HG03066 (cell line): ENCODE measurements around the gene RNASEL.

Experiments
- ATAC-seq: cut with Tn5 transposase; IDR thresholded peaks from one replicate; pipeline ENCODE4 v1.9.1; 2021; ENCODE audit warnings: low read depth; ENCODE audit not compliant: unreplicated experiment

Gene RNASEL

GRCh38 chr1:182601416-182601786 lies 12.3 kb upstream of the RNASEL start:
- ATAC-seq = no peak

GRCh38 chr1:182600745-182601415 lies 11.8 kb upstream of the RNASEL start:
- no peak for ATAC-seq

- ATAC-seq = no peak
Observed at GRCh38 chr1:182600036-182600713, 11.1 kb upstream of the RNASEL start.

GRCh38 chr1:182599339-182599738 lies 10.3 kb upstream of the RNASEL start:
- no peak for ATAC-seq

GRCh38 chr1:182598296-182598695 lies 9.2 kb upstream of the RNASEL start:
- ATAC-seq = no peak

GRCh38 chr1:182596934-182597333 lies 7.9 kb upstream of the RNASEL start:
- no peak for ATAC-seq

GRCh38 chr1:182595641-182596240 lies 6.7 kb upstream of the RNASEL start:
- no peak for ATAC-seq

GRCh38 chr1:182589931-182590330 lies 875 bp upstream of the RNASEL start:
- ATAC-seq = no peak

- ATAC-seq = no peak
Observed at GRCh38 chr1:182589520-182589919, 464 bp upstream of the RNASEL start.

- ATAC-seq = no peak
Observed at GRCh38 chr1:182587666-182588499, 1.2 kb downstream of the RNASEL start.

- no peak for ATAC-seq
Observed at GRCh38 chr1:182587093-182587492, 2.0 kb downstream of the RNASEL start.

GRCh38 chr1:182586380-182586779 lies 2.7 kb downstream of the RNASEL start:
- no peak for ATAC-seq

GRCh38 chr1:182584746-182585145 lies 4.3 kb downstream of the RNASEL start:
- ATAC-seq = no peak

- no peak for ATAC-seq
Observed at GRCh38 chr1:182580736-182581135, 8.3 kb downstream of the RNASEL start.

- no peak for ATAC-seq
Observed at GRCh38 chr1:182575540-182576149, 13.4 kb downstream of the RNASEL start.

- no peak for ATAC-seq
Observed at GRCh38 chr1:182574156-182574555, 14.9 kb downstream of the RNASEL start.

GRCh38 chr1:182570611-182570970 lies 18.5 kb downstream of the RNASEL start:
- ATAC-seq = no peak

- ATAC-seq = no peak
Observed at GRCh38 chr1:182569939-182570610, 19.0 kb downstream of the RNASEL start.

- no peak for ATAC-seq
Observed at GRCh38 chr1:182568647-182569284, 20.3 kb downstream of the RNASEL start.

GRCh38 chr1:182567629-182568028 lies 21.4 kb downstream of the RNASEL start:
- ATAC-seq = no peak
